H1 (cell line): ENCODE data around the gene ZHX3. TPM values are rescaled to one million over a fixed set of nuclear protein-coding genes. Genes with fewer than 3 reads are reported as not detected.

Experiments used
- CTCF ChIA-PET: fragments of 300-600 bp; sonication (Branson Sonifier 250); formaldehyde crosslinking; loops from one replicate; lab custom pipeline; 2021; ENCODE audit not compliant: partially characterized antibody; lab: Charles Lee
- POLR2A ChIA-PET: fragments of 300-600 bp; sonication (Branson Sonifier 250); formaldehyde crosslinking; loops from one replicate; lab custom pipeline; 2021; ENCODE audit warnings: inconsistent platforms; ENCODE audit not compliant: partially characterized antibody; lab: Charles Lee
- DNase-seq, 2 experiments: peaks; one replicate each; pipeline versions ENCODE4 v3.0.0 to v3.0.0-alpha.2; 2010 to 2022; ENCODE audit warnings: low spot score in 2 of 2, low read depth in 1 of 2, mixed read lengths in 1 of 2
- FAIRE-seq: peaks from 2 replicates; lab custom pipeline; 2011; peaks lifted over from hg19 to GRCh38; lab: Jason Lieb, UNC
- H2AFZ ChIP-seq: 2 replicates; pipeline ENCODE4 v1.8.1; 2012; ENCODE audit warnings: low read length, inconsistent platforms
- H2AK5ac ChIP-seq: 2 replicates; pipeline ENCODE4 v1.6.1; 2013; ENCODE audit warnings: low read depth, low read length
- H2BK120ac ChIP-seq: replicated peaks from 2 replicates; pipeline ENCODE3; 2013; ENCODE audit warnings: low read depth, low read length, inconsistent platforms
- H2BK12ac ChIP-seq: 2 replicates; pipeline ENCODE4 v1.6.1; 2013; ENCODE audit warnings: low read depth, low read length
- H2BK15ac ChIP-seq: 2 replicates; pipeline ENCODE4 v1.6.1; 2013; ENCODE audit warnings: low read length
- H2BK20ac ChIP-seq: 2 replicates; pipeline ENCODE4 v1.6.1; 2013; ENCODE audit warnings: low read length
- H2BK5ac ChIP-seq: 2 replicates; pipeline ENCODE4 v1.6.1; 2013; ENCODE audit warnings: low read depth, low read length
- H3K14ac ChIP-seq: 2 replicates; pipeline ENCODE4 v1.6.1; 2013; ENCODE audit warnings: inconsistent platforms; ENCODE audit not compliant: insufficient read length
- H3K18ac ChIP-seq: 2 replicates; pipeline ENCODE4 v1.6.1; 2013; ENCODE audit warnings: low read length; ENCODE audit errors: extremely low read depth
- H3K23ac ChIP-seq: 2 replicates; pipeline ENCODE4 v1.6.1; 2013; ENCODE audit warnings: inconsistent platforms; ENCODE audit not compliant: insufficient read length
- H3K23me2 ChIP-seq: 2 replicates; pipeline ENCODE4 v1.6.1; 2013; ENCODE audit warnings: low read depth, low read length
- H3K27ac ChIP-seq: 2 replicates; pipeline ENCODE4 v1.6.1; 2011; ENCODE audit warnings: low read depth, low read length, inconsistent platforms
- H3K27me3 ChIP-seq, 4 experiments: replicated peaks in 1 of 4; 1 replicate in 1 of 4; 2 replicates in 3 of 4; pipeline versions ENCODE4 v1.6.1 to v1.8.1; 2011 to 2013; ENCODE audit warnings: low read length in 3 of 4, mild to moderate bottlenecking in 3 of 4, inconsistent platforms in 2 of 4, mixed read lengths in 2 of 4, moderate library complexity in 1 of 4; ENCODE audit not compliant: control insufficient read depth in 3 of 4, insufficient read depth in 3 of 4; ENCODE audit errors: extremely low read depth in 1 of 4
- H3K36me3 ChIP-seq, 4 experiments: 2 replicates each; pipeline versions ENCODE4 v1.6.1 to v1.8.1; 2011 to 2013; ENCODE audit warnings: mild to moderate bottlenecking in 4 of 4, low read length in 3 of 4, moderate library complexity in 2 of 4, control low read depth in 1 of 4, inconsistent platforms in 1 of 4; ENCODE audit not compliant: insufficient read depth in 4 of 4, control insufficient read depth in 2 of 4
- H3K4ac ChIP-seq: replicated peaks from 2 replicates; pipeline ENCODE3; 2013; ENCODE audit warnings: low read length, low read depth, mixed read lengths, inconsistent platforms; ENCODE audit not compliant: insufficient read length
- H3K4me1 ChIP-seq, 4 experiments: replicated peaks in 1 of 4; 1 replicate in 1 of 4; 2 replicates in 3 of 4; pipeline versions ENCODE4 v1.6.1 to v1.8.1; 2011 to 2013; ENCODE audit warnings: low read length in 3 of 4, inconsistent platforms in 2 of 4, mixed read lengths in 1 of 4; ENCODE audit not compliant: insufficient read depth in 4 of 4, control insufficient read depth in 3 of 4
- H3K4me2 ChIP-seq, 2 experiments: 2 replicates each; pipeline versions ENCODE4 v1.6.1 to v1.8.1; 2011 to 2013; ENCODE audit warnings: low read depth in 2 of 2, low read length in 2 of 2, control low read depth in 1 of 2, inconsistent platforms in 1 of 2, mild to moderate bottlenecking in 1 of 2; ENCODE audit not compliant: insufficient read depth in 1 of 2
- H3K4me3 ChIP-seq, 4 experiments: fragments of 200-600, 300-600 bp in 1 of 4; sonication (generic), shearing (Covaris generic), sonication (Bioruptor Twin) in 1 of 4; 2 replicates each; pipeline versions ENCODE4 v1.5.1 to v1.8.1; 2011 to 2016; ENCODE audit warnings: low read length in 4 of 4, low read depth in 3 of 4, control low read depth in 2 of 4, inconsistent platforms in 2 of 4, mild to moderate bottlenecking in 2 of 4, mixed read lengths in 1 of 4, moderate library complexity in 1 of 4; ENCODE audit not compliant: insufficient read depth in 2 of 4; ENCODE audit errors: extremely low read depth in 1 of 4
- H3K56ac ChIP-seq: replicated peaks from 2 replicates; pipeline ENCODE3; 2013; ENCODE audit warnings: low read depth, mild to moderate bottlenecking, mixed read lengths, low read length, inconsistent platforms; ENCODE audit not compliant: insufficient read length
- H3K79me1 ChIP-seq: 2 replicates; pipeline ENCODE4 v1.6.1; 2013; ENCODE audit warnings: low read depth, low read length, control low read depth
- H3K79me2 ChIP-seq, 2 experiments: 2 replicates each; pipeline versions ENCODE4 v1.6.1 to v1.8.1; 2012 to 2013; ENCODE audit warnings: low read length in 2 of 2, mild to moderate bottlenecking in 2 of 2, inconsistent platforms in 1 of 2; ENCODE audit not compliant: insufficient read depth in 2 of 2, control insufficient read depth in 1 of 2
- H3K9ac ChIP-seq, 4 experiments: replicated peaks in 1 of 4; 1 replicate in 1 of 4; 2 replicates in 3 of 4; pipeline versions ENCODE4 v1.6.1 to v1.8.1; 2011 to 2013; ENCODE audit warnings: low read depth in 3 of 4, low read length in 3 of 4, control low read depth in 2 of 4, mild to moderate bottlenecking in 2 of 4, moderate library complexity in 2 of 4, inconsistent platforms in 1 of 4; ENCODE audit errors: extremely low read depth in 1 of 4
- H3K9me3 ChIP-seq, 2 experiments: 2 replicates each; pipeline versions ENCODE4 v1.6.1 to v1.8.1; 2012 to 2013; ENCODE audit warnings: mild to moderate bottlenecking in 2 of 2, moderate library complexity in 2 of 2, control low read depth in 1 of 2, inconsistent platforms in 1 of 2, low read depth in 1 of 2, low read length in 1 of 2, mixed read lengths in 1 of 2; ENCODE audit not compliant: insufficient read depth in 2 of 2
- H4K20me1 ChIP-seq, 2 experiments: replicated peaks in 1 of 2; 2 replicates each; pipeline versions ENCODE3 to v1.8.1; 2011 to 2013; ENCODE audit warnings: inconsistent platforms in 2 of 2, low read length in 2 of 2, mild to moderate bottlenecking in 1 of 2; ENCODE audit not compliant: insufficient read depth in 2 of 2, control insufficient read depth in 1 of 2
- H4K5ac ChIP-seq: 2 replicates; pipeline ENCODE4 v1.6.1; 2013; ENCODE audit warnings: low read length, low read depth, mixed read lengths, inconsistent platforms; ENCODE audit not compliant: insufficient read length
- H4K8ac ChIP-seq: 2 replicates; pipeline ENCODE4 v1.8.0; 2013; ENCODE audit warnings: mild to moderate bottlenecking, moderate library complexity, low read length, inconsistent platforms; ENCODE audit not compliant: insufficient read depth; ENCODE audit errors: extremely low read depth
- H4K91ac ChIP-seq: replicated peaks from 2 replicates; pipeline ENCODE3; 2013; ENCODE audit warnings: low read length, mixed read lengths, inconsistent platforms; ENCODE audit not compliant: insufficient read length
- BRCA1 ChIP-seq: IDR thresholded peaks from 2 replicates; pipeline ENCODE4 v1.6.1; 2012; ENCODE audit warnings: low read depth, low read length, improper control_type of control experiment
- POU5F1 ChIP-seq: IDR thresholded peaks from 2 replicates; pipeline ENCODE4 v1.6.1; 2011; ENCODE audit warnings: low read depth, mild to moderate bottlenecking, low read length, moderate library complexity
- RAD21 ChIP-seq, 2 experiments: IDR thresholded peaks in 1 of 2; conservative IDR thresholded peaks in 1 of 2; 2 replicates each; pipeline ENCODE4 v1.6.1; 2011; ENCODE audit warnings: low read depth in 2 of 2, low read length in 2 of 2, improper control_type of control experiment in 1 of 2, inconsistent platforms in 1 of 2, mild to moderate bottlenecking in 1 of 2, moderate library complexity in 1 of 2
- RFX5 ChIP-seq: IDR thresholded peaks from 2 replicates; pipeline ENCODE4 v1.6.1; 2011; ENCODE audit warnings: low read depth, low read length, improper control_type of control experiment, borderline replicate concordance
- SIN3A ChIP-seq, 2 experiments: IDR thresholded peaks in 1 of 2; conservative IDR thresholded peaks in 1 of 2; 2 replicates each; pipeline ENCODE4 v1.6.1; 2011 to 2012; ENCODE audit warnings: low read length in 2 of 2, improper control_type of control experiment in 1 of 2, low read depth in 1 of 2, mild to moderate bottlenecking in 1 of 2
- SIX5 ChIP-seq: IDR thresholded peaks from 2 replicates; pipeline ENCODE4 v1.6.1; 2011; ENCODE audit warnings: mild to moderate bottlenecking, low read depth, low read length
- SP4 ChIP-seq: IDR thresholded peaks from 2 replicates; pipeline ENCODE4 v1.6.1; 2012; ENCODE audit warnings: low read length, inconsistent platforms
- SRF ChIP-seq: IDR thresholded peaks from 2 replicates; pipeline ENCODE4 v1.6.1; 2011; ENCODE audit warnings: mild to moderate bottlenecking, low read depth, low read length, moderate library complexity
- TEAD4 ChIP-seq: IDR thresholded peaks from 2 replicates; pipeline ENCODE4 v1.6.1; 2012; ENCODE audit warnings: low read depth, low read length, inconsistent platforms, mixed read lengths
- WGBS, 2 experiments: shearing (Covaris generic) in 1 of 2; methylation state at CpG; one replicate each; pipeline versions ENCODE4 v1.1.6 to v1.1.7; 2013 to 2015; ENCODE audit warnings: low lambda C conversion rate in 2 of 2, mixed read lengths in 2 of 2, inconsistent platforms in 1 of 2, low coverage in 1 of 2, missing lambda C conversion rate in 1 of 2; ENCODE audit not compliant: insufficient replicate concordance in 2 of 2, insufficient coverage in 1 of 2, insufficient read length in 1 of 2; ENCODE audit errors: extremely low coverage in 1 of 2, missing lambda C conversion rate in 1 of 2; 5-methylcytosine and 5-hydroxymethylcytosine counted together
- polyA plus RNA-seq, 7 experiments: library from polyadenylated mRNA; depleted of rRNA in 3 of 7; stranded (reverse) in 5 of 7; unstranded in 2 of 7; fragments of >200 nt in 5 of 7; fragments of 200-250 nt in 2 of 7; gene quantifications; 1 replicate in 5 of 7; 2 replicates in 1 of 7; 4 replicates in 1 of 7; pipeline versions ENCODE4 v1.2.1 to v1.2.3, GENCODE V29; 2011 to 2013; ENCODE audit warnings: missing spikeins in 2 of 7, mixed read lengths in 2 of 7
- total RNA-seq: library from RNA; stranded (reverse); fragmentation: NEBNext Ultra II Directional; extraction: Animal tissue kit (Norgen Biotek cat#: 25700); gene quantifications from 2 replicates; pipeline ENCODE4 v1.2.1, GENCODE V29; 2021

The ZHX3 gene
- total and polyA plus RNA-seq, 2 of the 8 experiments (the other 6 are each of a cell fraction or from before 2014, with no cell fraction given), result 1.00 to 7.8 TPM

DNA sequence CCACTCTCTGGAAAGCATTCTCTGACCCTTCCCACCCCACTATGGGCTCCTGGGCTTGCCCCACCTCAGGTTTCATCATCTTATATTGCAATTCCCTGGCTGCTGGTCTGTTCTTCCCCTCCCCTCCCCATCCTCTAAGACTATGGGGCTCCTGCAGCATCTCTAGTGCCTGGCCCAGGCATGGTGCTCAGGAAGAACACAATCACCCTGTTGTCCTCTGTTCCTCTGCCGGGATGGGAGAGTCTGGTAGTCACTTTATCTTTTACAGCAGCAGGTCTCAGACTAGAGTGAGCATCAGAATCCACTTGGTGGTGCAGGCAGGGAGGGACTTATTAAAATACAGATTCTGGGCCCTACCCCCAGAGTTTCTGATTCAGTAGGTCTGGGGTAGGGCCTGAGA lies 18.1 kb upstream of the ZHX3 start:
- no peak for FAIRE-seq
- no peak overlapping the region for H3K9ac ChIP-seq
- H3K27me3 ChIP-seq, result peaks cover 0 to 7% (median 2%) of the 10 kb centered on the region in 4 experiments; a peak in 1 of 7 replicates

More for the DNA sequence above, 18.1 kb upstream of the ZHX3 start:
- no peak overlapping the region for H3K27ac ChIP-seq
- no peak overlapping the region for H2BK15ac ChIP-seq
- ChIA-PET POLR2A (no interaction called here), CTCF (interaction anchor here (1.0 to 1.2 kb wide), 2 partner anchors 155 to 162 kb away, joined by 3 to 4 read pairs; no protein-coding TSS in a partner anchor)
- no peak overlapping the region for H3K4me3 ChIP-seq
- H2AK5ac ChIP-seq, result no peak overlapping the region
- no peaks in the 10 kb centered on the region for H3K36me3 ChIP-seq
- H3K23ac ChIP-seq, result no peak overlapping the region
- H2BK12ac ChIP-seq, result no peak overlapping the region
- no peak overlapping the region for H2BK5ac ChIP-seq
- H3K9me3 ChIP-seq, result no peaks in the 10 kb centered on the region
- H2AFZ ChIP-seq, result no peak overlapping the region
- H2BK20ac ChIP-seq, result no peak overlapping the region
- no peak overlapping the region for H2BK120ac ChIP-seq
- H3K18ac ChIP-seq, result no peak overlapping the region
- H3K4ac ChIP-seq, result no peak overlapping the region
- no peak overlapping the region for H4K8ac ChIP-seq
- no peaks in the 10 kb centered on the region for H3K79me1 ChIP-seq
- H3K4me2 ChIP-seq, result no peak overlapping the region
- no peak overlapping the region for H3K56ac ChIP-seq
- H3K79me2 ChIP-seq, result no peaks in the 10 kb centered on the region
- no peaks in the 10 kb centered on the region for H3K23me2 ChIP-seq
- H3K4me1 ChIP-seq, result peaks cover 0 to 6% (median 4%) of the 10 kb centered on the region in 4 experiments; a peak in 4 of 7 replicates
- no peak overlapping the region for H3K14ac ChIP-seq
- no peak for TF ChIP-seq SP4
- no peak for TF ChIP-seq RAD21 (IDR thresholded peaks at IDR 0.05 in 1 of 2, conservative IDR thresholded peaks at IDR 0.05 in 1 of 2; ENCODE audit: low read depth in 2 of 2, low read length in 2 of 2)
- no peak for TF ChIP-seq SIX5
- TF ChIP-seq RFX5, result no peak
- TF ChIP-seq SRF, result no peak
- no peak for TF ChIP-seq BRCA1
- no peak for TF ChIP-seq SIN3A (conservative IDR thresholded peaks at IDR 0.05 in 1 of 2, IDR thresholded peaks at IDR 0.05 in 1 of 2; ENCODE audit: low read depth in 1 of 2, low read length in 2 of 2)
- TF ChIP-seq TEAD4, result no peak
- TF ChIP-seq POU5F1, result no peak
- H4K20me1 ChIP-seq, result no peaks in the 10 kb centered on the region
- WGBS, 2 experiments, result 92% methylated on average over 1 of the region's 1 CpG; no CpG with 5 or more reads in 1 of the 2 experiments
- no peak overlapping the region for H4K91ac ChIP-seq
- DNase-seq, result no peak
- H4K5ac ChIP-seq, result no peak overlapping the region
